ENCODE results near the gene PLPP2.
"Not testable (repeated sequence)": the region's sequence is repeated elsewhere in the genome, so short reads cannot be mapped to it uniquely, and the experiment has no call there.

DNA sequence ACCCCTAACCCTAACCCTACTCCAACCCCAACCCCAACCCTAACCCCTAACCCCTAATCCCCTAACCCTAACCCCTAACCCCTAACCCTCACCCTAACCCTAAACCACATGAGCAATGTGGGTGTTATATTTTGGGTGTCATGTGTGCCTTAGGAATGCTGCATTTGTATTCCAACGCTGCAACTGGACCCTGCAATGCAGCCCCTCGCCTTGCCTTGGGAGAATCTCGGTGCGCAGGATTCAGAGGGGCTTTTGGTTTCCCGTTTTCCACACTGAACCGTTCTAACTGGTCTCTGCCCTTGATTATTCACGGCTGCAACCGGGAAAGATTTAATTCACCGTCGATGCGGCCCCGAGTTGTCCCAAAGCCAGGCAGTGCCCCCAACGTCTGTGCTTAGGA lies 45.3 kb downstream of the PLPP2 start:
- TF ChIP-seq, protein P1, sequence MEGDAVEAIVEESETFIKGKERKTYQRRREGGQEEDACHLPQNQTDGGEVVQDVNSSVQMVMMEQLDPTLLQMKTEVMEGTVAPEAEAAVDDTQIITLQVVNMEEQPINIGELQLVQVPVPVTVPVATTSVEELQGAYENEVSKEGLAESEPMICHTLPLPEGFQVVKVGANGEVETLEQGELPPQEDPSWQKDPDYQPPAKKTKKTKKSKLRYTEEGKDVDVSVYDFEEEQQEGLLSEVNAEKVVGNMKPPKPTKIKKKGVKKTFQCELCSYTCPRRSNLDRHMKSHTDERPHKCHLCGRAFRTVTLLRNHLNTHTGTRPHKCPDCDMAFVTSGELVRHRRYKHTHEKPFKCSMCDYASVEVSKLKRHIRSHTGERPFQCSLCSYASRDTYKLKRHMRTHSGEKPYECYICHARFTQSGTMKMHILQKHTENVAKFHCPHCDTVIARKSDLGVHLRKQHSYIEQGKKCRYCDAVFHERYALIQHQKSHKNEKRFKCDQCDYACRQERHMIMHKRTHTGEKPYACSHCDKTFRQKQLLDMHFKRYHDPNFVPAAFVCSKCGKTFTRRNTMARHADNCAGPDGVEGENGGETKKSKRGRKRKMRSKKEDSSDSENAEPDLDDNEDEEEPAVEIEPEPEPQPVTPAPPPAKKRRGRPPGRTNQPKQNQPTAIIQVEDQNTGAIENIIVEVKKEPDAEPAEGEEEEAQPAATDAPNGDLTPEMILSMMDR (IDR thresholded peaks at IDR 0.05; ENCODE audit: borderline replicate concordance, extremely low read depth, low read length, poor library complexity, severe bottlenecking) = not testable (repeated sequence)
- not testable (repeated sequence) for TF ChIP-seq EZH2 (IDR thresholded peaks at IDR 0.05; ENCODE audit: borderline replicate concordance, low read depth, low read length, severe bottlenecking)

Measured in DND-41 (cell line).